NCI-H345 treated with DMSO at 0.1 percent for 48 hours (cell line): ENCODE data around the gene SPDYE3.

Source experiments
- DNase-seq: peaks from one replicate; lab custom pipeline; 2025; ENCODE audit not compliant: unreplicated experiment; lab: John Stamatoyannopoulos, UW

Gene SPDYE3

DNA sequence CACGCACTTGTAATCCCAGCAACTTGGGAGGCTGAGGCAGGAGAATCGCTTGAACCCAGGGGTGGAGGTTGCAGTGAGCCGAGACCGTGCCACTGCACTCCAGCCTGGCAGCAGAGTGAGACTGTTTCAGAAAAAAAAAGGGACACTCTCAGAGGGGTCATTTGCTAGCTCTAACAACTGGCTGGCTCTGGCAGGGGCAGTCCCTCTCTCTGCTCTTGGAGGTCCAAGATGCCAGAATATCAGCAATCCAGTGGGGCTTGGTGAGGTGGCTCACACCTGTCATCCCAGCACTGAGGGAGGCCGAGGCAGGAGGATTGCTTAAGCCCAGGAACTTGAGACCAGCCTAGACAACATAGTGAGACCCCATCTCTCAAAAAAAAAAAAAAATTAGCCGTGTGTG lies 63.2 kb downstream of the SPDYE3 start:
- DNase-seq, result no peak

DNA sequence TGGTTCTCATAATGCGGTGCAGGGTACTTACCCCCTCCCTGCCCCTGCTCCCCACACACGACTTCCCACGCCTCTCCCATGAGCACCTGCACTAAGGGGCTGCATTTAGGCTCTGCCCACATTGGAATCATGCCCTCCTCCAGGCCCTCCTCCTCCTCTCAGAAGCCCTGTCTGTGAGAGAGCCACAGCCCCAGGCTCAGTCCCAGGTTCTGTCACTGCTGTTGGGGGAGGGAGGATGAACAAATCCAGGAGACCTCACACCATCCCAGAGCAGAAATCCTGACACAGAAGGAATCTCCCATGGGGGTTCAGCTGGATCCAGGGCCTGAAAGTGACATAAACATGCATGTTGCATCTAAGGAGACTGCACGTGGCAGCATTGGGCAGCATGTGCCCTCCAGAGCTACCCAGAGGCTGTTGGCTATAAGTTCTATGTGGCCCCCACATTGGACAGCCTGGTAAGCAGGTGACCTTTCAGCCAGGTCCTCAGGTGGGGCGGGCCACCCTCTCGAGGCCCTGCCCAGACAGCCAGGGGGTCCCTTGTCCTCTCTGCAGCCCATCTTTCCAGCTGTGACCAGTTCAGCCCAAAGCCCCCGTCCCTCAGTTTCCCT lies 64.2 kb downstream of the SPDYE3 start:
- DNase-seq, result no peak
